Endothelial cell of umbilical vein (primary cell): ENCODE measurements around the gene ITPR2. TPM values are rescaled to one million over a fixed set of nuclear protein-coding genes. Genes with fewer than 3 reads are reported as not detected.

Experiments
- BruUV-seq: library from RNA; stranded (reverse); fragments of 400-500 nt; replicated peaks from 2 replicates; lab custom pipeline; 2021; lab: Mats Ljungman, UMichigan
- CTCF ChIA-PET: fragments of 300-600, 350-600 bp; sonication (Branson Sonifier 250); formaldehyde crosslinking; loops from one replicate; lab custom pipeline; 2021; ENCODE audit warnings: antibody characterized with exemption, inconsistent platforms; lab: Charles Lee
- POLR2A ChIA-PET: fragments of 300-600, 350-600 bp; sonication (Branson Sonifier 250); formaldehyde crosslinking; loops from one replicate; lab custom pipeline; 2021; ENCODE audit warnings: antibody characterized with exemption, inconsistent platforms; lab: Charles Lee
- DNase-seq: peaks from one replicate; pipeline ENCODE4 v3.0.0-alpha.2; 2011; ENCODE audit warnings: low read depth, low spot score
- FAIRE-seq: peaks from 2 replicates; lab custom pipeline; 2011; peaks lifted over from hg19 to GRCh38; lab: Jason Lieb, UNC
- H2AFZ ChIP-seq: 2 replicates; pipeline ENCODE4 v1.6.0; 2012; ENCODE audit warnings: low read depth, low read length, control low read depth, inconsistent platforms
- H3K27ac ChIP-seq: 2 replicates; pipeline ENCODE4 v1.5.1; 2011; ENCODE audit warnings: low read depth, mild to moderate bottlenecking, control low read depth, low read length, moderate library complexity; ENCODE audit not compliant: insufficient read depth
- H3K27me3 ChIP-seq, 2 experiments: 2 replicates each; pipeline versions ENCODE4 v1.6.0 to v1.6.1; 2011; ENCODE audit warnings: low read length in 2 of 2, mixed read lengths in 1 of 2; ENCODE audit not compliant: control insufficient read depth in 2 of 2, insufficient read depth in 2 of 2
- H3K36me3 ChIP-seq, 2 experiments: 2 replicates in 1 of 2; 3 replicates in 1 of 2; pipeline ENCODE4 v1.5.1; 2011; ENCODE audit warnings: low read length in 2 of 2, mild to moderate bottlenecking in 1 of 2, moderate library complexity in 1 of 2; ENCODE audit not compliant: control insufficient read depth in 2 of 2, insufficient read depth in 2 of 2; ENCODE audit errors: extremely low read depth in 1 of 2
- H3K4me1 ChIP-seq: 3 replicates; pipeline ENCODE4 v1.5.1; 2011; ENCODE audit warnings: mild to moderate bottlenecking, low read length; ENCODE audit not compliant: control insufficient read depth, insufficient read depth; ENCODE audit errors: extremely low read depth
- H3K4me2 ChIP-seq: 2 replicates; pipeline ENCODE4 v1.6.1; 2011; ENCODE audit warnings: low read length, control low read depth, mixed read lengths; ENCODE audit not compliant: insufficient read depth
- H3K4me3 ChIP-seq, 3 experiments: fragments of 200-600 bp in 1 of 3; sonication (generic), shearing (Covaris generic) in 1 of 3; replicated peaks in 1 of 3; 2 replicates each; pipeline ENCODE4 v1.5.1; 2011 to 2016; ENCODE audit warnings: control low read depth in 3 of 3, low read length in 3 of 3, mild to moderate bottlenecking in 2 of 3, inconsistent platforms in 1 of 3, low read depth in 1 of 3, moderate library complexity in 1 of 3; ENCODE audit not compliant: insufficient read depth in 1 of 3
- H3K79me2 ChIP-seq: 2 replicates; pipeline ENCODE4 v1.6.0; 2012; ENCODE audit warnings: low read length, inconsistent platforms; ENCODE audit not compliant: control insufficient read depth, insufficient read depth
- H3K9ac ChIP-seq: replicated peaks from 2 replicates; pipeline ENCODE3; 2011; ENCODE audit warnings: low read length, control low read depth; ENCODE audit not compliant: insufficient read depth; ENCODE audit errors: extremely low read depth
- H3K9me1 ChIP-seq: replicated peaks from 3 replicates; pipeline ENCODE4 v1.6.0; 2011; ENCODE audit warnings: mild to moderate bottlenecking, low read length; ENCODE audit not compliant: control insufficient read depth, insufficient read depth; ENCODE audit errors: extremely low read depth
- H3K9me3 ChIP-seq: replicated peaks from 2 replicates; pipeline ENCODE4 v1.5.1; 2012; ENCODE audit warnings: low read length, inconsistent platforms; ENCODE audit not compliant: control insufficient read depth, insufficient read depth
- H4K20me1 ChIP-seq: replicated peaks from 2 replicates; pipeline ENCODE3; 2011; ENCODE audit warnings: mild to moderate bottlenecking, low read length; ENCODE audit not compliant: control insufficient read depth, insufficient read depth; ENCODE audit errors: extremely low read depth
- EZH2 ChIP-seq: IDR thresholded peaks from 2 replicates; pipeline ENCODE4 v1.6.1; 2012; ENCODE audit warnings: borderline replicate concordance, low read depth, mild to moderate bottlenecking, moderate library complexity, low read length, inconsistent platforms; ENCODE audit not compliant: severe bottlenecking
- FOS ChIP-seq: IDR thresholded peaks from 2 replicates; pipeline ENCODE4 v1.6.1; 2011; ENCODE audit warnings: mild to moderate bottlenecking, low read length, moderate library complexity, borderline replicate concordance; ENCODE audit not compliant: insufficient read depth
- GATA2 ChIP-seq: IDR thresholded peaks from 2 replicates; pipeline ENCODE4 v1.7.0; 2011; ENCODE audit warnings: low read depth, mild to moderate bottlenecking, moderate library complexity, mixed read lengths, low read length; ENCODE audit not compliant: insufficient read length, insufficient read depth
- JUN ChIP-seq: IDR thresholded peaks from 2 replicates; pipeline ENCODE4 v1.6.1; 2011; ENCODE audit warnings: borderline replicate concordance, low read depth; ENCODE audit not compliant: insufficient read length, insufficient read depth
- MYC ChIP-seq: IDR thresholded peaks from one replicate; pipeline ENCODE4 v1.6.1; 2011; ENCODE audit warnings: mild to moderate bottlenecking, low read depth, low read length
- POLR2A ChIP-seq: IDR thresholded peaks from 2 replicates; pipeline ENCODE4 v1.6.1; 2012; ENCODE audit warnings: low read depth, mild to moderate bottlenecking, control low read depth, low read length
- POLR2AphosphoS5 ChIP-seq: IDR thresholded peaks from 2 replicates; pipeline ENCODE4 v1.6.1; 2012; ENCODE audit warnings: low read depth, mild to moderate bottlenecking, control low read depth, low read length, moderate library complexity; ENCODE audit not compliant: insufficient read depth
- dilution Hi-C: fragments of 300-500 bp; cut with MboI; formaldehyde crosslinking; loops from one replicate; pipeline ENCODE4 v1.15.0; 2019; ENCODE audit warnings: low sequenced_read_pairs; ENCODE audit not compliant: extremely low pct_ligation_motif_present
- intact Hi-C: fragments of 100-400 bp; cut with micrococcal nuclease; formaldehyde crosslinking; loops from one replicate; pipeline ENCODE4 v1.10.0; 2022
- polyA plus RNA-seq, 4 experiments: library from polyadenylated mRNA; depleted of rRNA in 3 of 4; stranded (reverse) in 3 of 4; unstranded in 1 of 4; fragments of >200 nt; gene quantifications; 2 replicates each; pipeline versions ENCODE4 v1.2.1 to v1.2.3, GENCODE V29; 2011 to 2012; ENCODE audit warnings: missing spikeins in 1 of 4
- total RNA-seq: library from RNA; stranded (reverse); gene quantifications from 2 replicates; pipeline ENCODE4 v1.2.3, GENCODE V29; 2021
- TF ChIP-seq, protein P1 (sequence below), 2 donors: IDR thresholded peaks; 1 replicate in 1 of 2; 2 replicates in 1 of 2; pipeline ENCODE4 v1.5.1; 2011; ENCODE audit warnings: low read length in 2 of 2, mild to moderate bottlenecking in 2 of 2, moderate library complexity in 2 of 2, control low read depth in 1 of 2, inconsistent platforms in 1 of 2, low read depth in 1 of 2; ENCODE audit not compliant: insufficient read depth in 1 of 2; ENCODE audit errors: extremely low read depth in 1 of 2
- TF ChIP-seq, protein P2 (sequence below): IDR thresholded peaks from 2 replicates; pipeline ENCODE4 v1.6.1; 2011; ENCODE audit not compliant: insufficient read depth, insufficient read length

The ITPR2 gene
- total and polyA plus RNA-seq, 2 donors (not counting 3 experiments of a cell fraction or from before 2014, with no cell fraction given): 16.2 to 86.8 TPM

DNA sequence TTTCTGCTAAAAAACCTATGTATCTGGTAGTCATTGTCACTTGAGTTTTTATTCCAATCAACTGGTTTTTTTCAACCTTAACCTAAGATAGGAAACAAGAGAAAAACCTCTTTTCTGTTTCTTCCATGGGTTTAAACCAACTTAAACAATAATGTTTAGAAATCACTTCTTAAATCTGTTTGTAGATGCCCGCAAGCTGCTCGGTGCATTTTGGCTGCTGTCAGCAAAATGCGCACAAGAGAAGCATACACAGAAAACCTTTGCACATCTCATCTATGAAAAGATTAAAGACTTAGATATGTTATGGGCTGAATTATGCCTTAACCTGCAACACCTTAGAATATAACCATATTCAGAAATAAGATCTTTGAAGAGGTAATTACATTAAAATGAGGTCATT, 299.8 kb downstream of the ITPR2 start:
- H3K4me1 ChIP-seq: no peaks in the 10 kb centered on the region
- no peak overlapping the region for H3K27ac ChIP-seq
- no peaks in the 10 kb centered on the region for H3K27me3 ChIP-seq
- FAIRE-seq (no peak), DNase-seq (no peak)
- ChIA-PET CTCF (no interaction called here), POLR2A (no interaction called here)
- no TSS peak for BruUV-seq
- intact Hi-C loops: no loop called here
- H3K36me3 ChIP-seq: peaks cover 2 to 5% of the 10 kb centered on the region in 2 experiments
- dilution Hi-C loops: no loop called here
- no peaks in the 10 kb centered on the region for H3K79me2 ChIP-seq
- H3K4me3 ChIP-seq: no peak overlapping the region
- H3K9me3 ChIP-seq: no peaks in the 10 kb centered on the region
- TF ChIP-seq POLR2A: no peak
- TF ChIP-seq, protein P1, sequence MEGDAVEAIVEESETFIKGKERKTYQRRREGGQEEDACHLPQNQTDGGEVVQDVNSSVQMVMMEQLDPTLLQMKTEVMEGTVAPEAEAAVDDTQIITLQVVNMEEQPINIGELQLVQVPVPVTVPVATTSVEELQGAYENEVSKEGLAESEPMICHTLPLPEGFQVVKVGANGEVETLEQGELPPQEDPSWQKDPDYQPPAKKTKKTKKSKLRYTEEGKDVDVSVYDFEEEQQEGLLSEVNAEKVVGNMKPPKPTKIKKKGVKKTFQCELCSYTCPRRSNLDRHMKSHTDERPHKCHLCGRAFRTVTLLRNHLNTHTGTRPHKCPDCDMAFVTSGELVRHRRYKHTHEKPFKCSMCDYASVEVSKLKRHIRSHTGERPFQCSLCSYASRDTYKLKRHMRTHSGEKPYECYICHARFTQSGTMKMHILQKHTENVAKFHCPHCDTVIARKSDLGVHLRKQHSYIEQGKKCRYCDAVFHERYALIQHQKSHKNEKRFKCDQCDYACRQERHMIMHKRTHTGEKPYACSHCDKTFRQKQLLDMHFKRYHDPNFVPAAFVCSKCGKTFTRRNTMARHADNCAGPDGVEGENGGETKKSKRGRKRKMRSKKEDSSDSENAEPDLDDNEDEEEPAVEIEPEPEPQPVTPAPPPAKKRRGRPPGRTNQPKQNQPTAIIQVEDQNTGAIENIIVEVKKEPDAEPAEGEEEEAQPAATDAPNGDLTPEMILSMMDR (IDR thresholded peaks at IDR 0.05; ENCODE audit: extremely low read depth in 1 of 2, insufficient read depth in 1 of 2, low read depth in 1 of 2, low read length in 2 of 2): no peak
- no peak for TF ChIP-seq POLR2AphosphoS5
- TF ChIP-seq JUN: no peak
- no peak for TF ChIP-seq GATA2
- TF ChIP-seq, protein P2, sequence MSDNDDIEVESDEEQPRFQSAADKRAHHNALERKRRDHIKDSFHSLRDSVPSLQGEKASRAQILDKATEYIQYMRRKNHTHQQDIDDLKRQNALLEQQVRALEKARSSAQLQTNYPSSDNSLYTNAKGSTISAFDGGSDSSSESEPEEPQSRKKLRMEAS: no peak
- no peak for TF ChIP-seq FOS
- TF ChIP-seq MYC: no peak
- no peak for TF ChIP-seq EZH2
- H3K9ac ChIP-seq: no peak overlapping the region
- H3K9me1 ChIP-seq: no peaks in the 10 kb centered on the region
- no peak overlapping the region for H3K4me2 ChIP-seq
- no peak overlapping the region for H2AFZ ChIP-seq
- no peaks in the 10 kb centered on the region for H4K20me1 ChIP-seq
